Neural progenitor cell (in vitro differentiated cells): ENCODE data around the gene HAAO.

Experiments used
- EZH2 ChIP-seq: fragments of 200-600 bp; sonication (generic); IDR thresholded peaks from 2 replicates; pipeline ENCODE4 v1.6.1; 2017; ENCODE audit warnings: antibody characterized with exemption, mild to moderate bottlenecking, moderate library complexity
- EZH2phosphoT487 ChIP-seq: fragments of 200-600 bp; sonication (generic); IDR thresholded peaks from 2 replicates; pipeline ENCODE4 v1.6.1; 2017; ENCODE audit warnings: antibody characterized with exemption
- TF ChIP-seq, protein P1 (sequence below): fragments of 200-600 bp; sonication (generic); IDR thresholded peaks from 2 replicates; pipeline ENCODE4 v1.5.1; 2017; ENCODE audit warnings: antibody characterized with exemption, mild to moderate bottlenecking

DNA sequence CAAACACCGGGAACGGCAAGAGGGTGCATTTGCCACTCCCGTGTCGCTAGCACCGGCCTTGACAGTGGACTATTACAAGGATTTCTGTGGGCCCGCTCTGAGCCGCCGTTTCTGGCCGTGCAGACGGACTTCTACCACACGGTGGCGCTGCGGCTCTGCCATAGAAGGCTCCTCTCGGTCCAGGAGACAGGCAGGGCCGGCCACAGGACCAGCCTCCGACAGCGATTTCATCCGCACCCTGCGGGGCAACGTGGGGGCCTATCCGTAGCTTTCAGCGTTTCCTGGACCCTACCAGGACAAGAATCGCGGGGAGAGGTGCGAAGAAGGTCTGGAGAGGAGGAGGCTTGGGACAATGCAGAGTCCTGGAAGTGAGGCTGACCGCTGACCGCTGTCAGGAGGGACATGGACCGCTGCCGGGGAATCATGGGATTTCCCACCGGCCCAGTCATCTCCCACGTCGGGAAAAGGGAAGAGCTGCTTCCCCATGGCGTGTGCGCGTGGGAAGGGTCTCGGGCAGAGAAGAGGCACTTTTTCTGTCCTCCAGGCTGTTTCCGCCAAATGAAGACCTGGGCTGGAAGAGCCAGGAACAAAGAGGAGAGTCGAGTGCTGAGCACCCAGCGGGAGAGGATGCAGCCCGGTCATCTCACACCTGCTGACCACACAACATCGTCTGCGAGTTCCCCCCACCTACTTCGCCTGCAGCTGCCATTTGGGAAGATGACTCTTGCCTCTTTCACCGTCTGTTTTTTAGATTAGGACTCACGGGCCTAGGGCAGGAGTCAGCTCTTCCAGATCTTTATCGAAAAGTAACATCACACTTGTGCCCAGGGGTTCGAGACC, 35.5 kb upstream of the HAAO start:
- TF ChIP-seq EZH2phosphoT487, result no peak
- no peak for TF ChIP-seq EZH2
- TF ChIP-seq, protein P1, sequence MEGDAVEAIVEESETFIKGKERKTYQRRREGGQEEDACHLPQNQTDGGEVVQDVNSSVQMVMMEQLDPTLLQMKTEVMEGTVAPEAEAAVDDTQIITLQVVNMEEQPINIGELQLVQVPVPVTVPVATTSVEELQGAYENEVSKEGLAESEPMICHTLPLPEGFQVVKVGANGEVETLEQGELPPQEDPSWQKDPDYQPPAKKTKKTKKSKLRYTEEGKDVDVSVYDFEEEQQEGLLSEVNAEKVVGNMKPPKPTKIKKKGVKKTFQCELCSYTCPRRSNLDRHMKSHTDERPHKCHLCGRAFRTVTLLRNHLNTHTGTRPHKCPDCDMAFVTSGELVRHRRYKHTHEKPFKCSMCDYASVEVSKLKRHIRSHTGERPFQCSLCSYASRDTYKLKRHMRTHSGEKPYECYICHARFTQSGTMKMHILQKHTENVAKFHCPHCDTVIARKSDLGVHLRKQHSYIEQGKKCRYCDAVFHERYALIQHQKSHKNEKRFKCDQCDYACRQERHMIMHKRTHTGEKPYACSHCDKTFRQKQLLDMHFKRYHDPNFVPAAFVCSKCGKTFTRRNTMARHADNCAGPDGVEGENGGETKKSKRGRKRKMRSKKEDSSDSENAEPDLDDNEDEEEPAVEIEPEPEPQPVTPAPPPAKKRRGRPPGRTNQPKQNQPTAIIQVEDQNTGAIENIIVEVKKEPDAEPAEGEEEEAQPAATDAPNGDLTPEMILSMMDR, result peak; percentile 91
